ENCODE results near the gene CHID1. TPM values are rescaled to one million over a fixed set of nuclear protein-coding genes. Genes with fewer than 3 reads are reported as not detected.
A peak's percentile ranks its signal among the peaks of the same experiment; 100 is the strongest.

The CHID1 gene
- total and polyA plus RNA-seq, 9 of the 15 experiments (the other 6 are each of a cell fraction or from before 2014, with no cell fraction given), result 15.1 to 108 (median 39.8) TPM

DNA sequence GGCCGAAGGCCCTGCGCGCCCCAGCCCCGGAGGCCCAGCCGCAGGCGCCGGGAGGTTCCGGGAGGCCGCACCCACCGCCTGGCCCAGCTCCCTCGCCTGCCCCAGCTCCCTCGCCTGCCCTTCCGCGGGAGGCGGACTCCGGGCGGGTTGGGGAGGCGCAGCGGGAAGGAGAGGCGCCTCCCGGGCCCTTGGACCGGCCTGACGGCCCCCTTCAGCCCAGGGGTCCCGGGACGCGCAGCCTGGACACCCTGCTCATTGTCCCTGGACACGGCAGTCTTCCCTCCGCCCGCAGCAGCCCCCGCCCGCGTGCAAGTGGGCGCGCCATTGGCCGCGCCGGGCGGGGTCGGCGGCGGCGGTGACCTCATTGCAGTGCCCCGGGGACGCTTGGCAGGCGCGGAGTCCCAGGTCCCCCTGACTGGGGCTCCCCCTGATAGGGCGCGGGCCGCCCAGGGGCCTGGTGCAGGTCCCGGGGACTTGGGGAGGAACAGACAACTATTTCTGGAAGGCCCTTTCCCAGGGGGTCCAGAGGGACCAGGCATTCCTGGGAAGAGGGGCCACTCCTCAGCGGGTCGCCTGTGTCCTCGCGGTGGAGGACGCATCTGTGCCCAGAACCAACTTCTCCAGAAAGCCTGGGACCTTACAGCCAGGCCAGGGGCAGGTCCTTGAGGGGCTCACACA lies 77.4 kb downstream of the CHID1 start (continued):
- TF ChIP-seq, protein P1, sequence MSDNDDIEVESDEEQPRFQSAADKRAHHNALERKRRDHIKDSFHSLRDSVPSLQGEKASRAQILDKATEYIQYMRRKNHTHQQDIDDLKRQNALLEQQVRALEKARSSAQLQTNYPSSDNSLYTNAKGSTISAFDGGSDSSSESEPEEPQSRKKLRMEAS (CRISPR knock-in tag; IDR thresholded peaks at IDR 0.05), result peak; percentile 36
- TF ChIP-seq SMARCC2 (IDR thresholded peaks at IDR 0.05; ENCODE audit: low read depth), result no peak
- no peak for TF ChIP-seq DMBX1 (CRISPR knock-in tag; IDR thresholded peaks at IDR 0.05; ENCODE audit: borderline replicate concordance)
- TF ChIP-seq CXXC5 (CRISPR knock-in tag; IDR thresholded peaks at IDR 0.05), result peak; percentile 60
- no peak for TF ChIP-seq HMG20A (CRISPR knock-in tag; conservative IDR thresholded peaks at IDR 0.05)
- TF ChIP-seq, protein P2, sequence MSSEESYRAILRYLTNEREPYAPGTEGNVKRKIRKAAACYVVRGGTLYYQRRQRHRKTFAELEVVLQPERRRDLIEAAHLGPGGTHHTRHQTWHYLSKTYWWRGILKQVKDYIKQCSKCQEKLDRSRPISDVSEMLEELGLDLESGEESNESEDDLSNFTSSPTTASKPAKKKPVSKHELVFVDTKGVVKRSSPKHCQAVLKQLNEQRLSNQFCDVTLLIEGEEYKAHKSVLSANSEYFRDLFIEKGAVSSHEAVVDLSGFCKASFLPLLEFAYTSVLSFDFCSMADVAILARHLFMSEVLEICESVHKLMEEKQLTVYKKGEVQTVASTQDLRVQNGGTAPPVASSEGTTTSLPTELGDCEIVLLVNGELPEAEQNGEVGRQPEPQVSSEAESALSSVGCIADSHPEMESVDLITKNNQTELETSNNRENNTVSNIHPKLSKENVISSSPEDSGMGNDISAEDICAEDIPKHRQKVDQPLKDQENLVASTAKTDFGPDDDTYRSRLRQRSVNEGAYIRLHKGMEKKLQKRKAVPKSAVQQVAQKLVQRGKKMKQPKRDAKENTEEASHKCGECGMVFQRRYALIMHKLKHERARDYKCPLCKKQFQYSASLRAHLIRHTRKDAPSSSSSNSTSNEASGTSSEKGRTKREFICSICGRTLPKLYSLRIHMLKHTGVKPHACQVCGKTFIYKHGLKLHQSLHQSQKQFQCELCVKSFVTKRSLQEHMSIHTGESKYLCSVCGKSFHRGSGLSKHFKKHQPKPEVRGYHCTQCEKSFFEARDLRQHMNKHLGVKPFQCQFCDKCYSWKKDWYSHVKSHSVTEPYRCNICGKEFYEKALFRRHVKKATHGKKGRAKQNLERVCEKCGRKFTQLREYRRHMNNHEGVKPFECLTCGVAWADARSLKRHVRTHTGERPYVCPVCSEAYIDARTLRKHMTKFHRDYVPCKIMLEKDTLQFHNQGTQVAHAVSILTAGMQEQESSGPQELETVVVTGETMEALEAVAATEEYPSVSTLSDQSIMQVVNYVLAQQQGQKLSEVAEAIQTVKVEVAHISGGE (CRISPR knock-in tag; IDR thresholded peaks at IDR 0.05), result peak in 1 of 3 experiments; percentile 77; a peak in 2 of 6 replicates
- TF ChIP-seq MED1 (CRISPR knock-in tag; IDR thresholded peaks at IDR 0.05; ENCODE audit: borderline replicate concordance), result no peak
- peak; percentile 48 for TF ChIP-seq HMGN3 (IDR thresholded peaks at IDR 0.05; ENCODE audit: borderline replicate concordance, extremely low read depth, insufficient read length, low read depth, low read length)
- no peak for TF ChIP-seq FOXK2 (conservative IDR thresholded peaks at IDR 0.05 in 1 of 2, IDR thresholded peaks at IDR 0.05 in 1 of 2; ENCODE audit: low read depth in 2 of 2)
- no peak for TF ChIP-seq MAFK (IDR thresholded peaks at IDR 0.05; ENCODE audit: low read length)
- TF ChIP-seq SP2 (IDR thresholded peaks at IDR 0.05; ENCODE audit: extremely low read depth, low read depth, low read length, poor library complexity, severe bottlenecking), result no peak
- no peak for TF ChIP-seq RFX7 (CRISPR knock-in tag; IDR thresholded peaks at IDR 0.05)
- TF ChIP-seq CBX3 (IDR thresholded peaks at IDR 0.05; ENCODE audit: borderline replicate concordance in 1 of 2, low read length in 2 of 2), result no peak
- TF ChIP-seq, protein P3, sequence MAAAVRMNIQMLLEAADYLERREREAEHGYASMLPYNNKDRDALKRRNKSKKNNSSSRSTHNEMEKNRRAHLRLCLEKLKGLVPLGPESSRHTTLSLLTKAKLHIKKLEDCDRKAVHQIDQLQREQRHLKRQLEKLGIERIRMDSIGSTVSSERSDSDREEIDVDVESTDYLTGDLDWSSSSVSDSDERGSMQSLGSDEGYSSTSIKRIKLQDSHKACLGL (CRISPR knock-in tag; IDR thresholded peaks at IDR 0.05; ENCODE audit: borderline replicate concordance, poor library complexity, severe bottlenecking), result peak; percentile 59
- TF ChIP-seq GABPB1 (CRISPR knock-in tag; IDR thresholded peaks at IDR 0.05), result peak; percentile 15; the same call in 1 of the 2 replicates
